Activated CD8-positive, alpha-beta T cell treated with anti-CD3 and anti-CD28 coated beads for 36 hours (primary cell): ENCODE data around the gene STK32C. TPM values are rescaled to one million over a fixed set of nuclear protein-coding genes. Genes with fewer than 3 reads are reported as not detected.
"Not testable (repeated sequence)": the region's sequence is repeated elsewhere in the genome, so short reads cannot be mapped to it uniquely, and the experiment has no call there.

Experiments used
- ATAC-seq: fragments of 200-7000 bp; cut with Tn5 transposase; one replicate; pipeline ENCODE4 v1.10.0; 2021; ENCODE audit warnings: mild to moderate bottlenecking, moderate library complexity
- CTCF ChIA-PET: fragments of 350-600 bp; sonication (Branson Sonifier 250); formaldehyde crosslinking; loops from one replicate; lab custom pipeline; 2021; ENCODE audit warnings: antibody characterized with exemption; lab: Charles Lee
- POLR2A ChIA-PET: fragments of 350-600 bp; sonication (Branson Sonifier 250); formaldehyde crosslinking; loops from one replicate; lab custom pipeline; 2021; ENCODE audit warnings: antibody characterized with exemption; lab: Charles Lee
- DNase-seq: peaks from one replicate; pipeline ENCODE4 v3.0.0-alpha.2; 2020
- H3K27ac Mint-ChIP-seq: one replicate; pipeline ENCODE4 v1.8.0; 2021; ENCODE audit warnings: mild to moderate bottlenecking, mixed read lengths
- H3K27me3 Mint-ChIP-seq: one replicate; pipeline ENCODE4 v1.8.0; 2021; ENCODE audit warnings: mixed read lengths
- H3K36me3 Mint-ChIP-seq: one replicate; pipeline ENCODE4 v1.8.0; 2021; ENCODE audit warnings: low read depth, mixed read lengths
- H3K4me1 Mint-ChIP-seq: one replicate; pipeline ENCODE4 v1.8.0; 2021; ENCODE audit warnings: low read depth, mixed read lengths
- H3K4me3 Mint-ChIP-seq: one replicate; pipeline ENCODE4 v1.8.0; 2021; ENCODE audit warnings: mild to moderate bottlenecking, moderate library complexity, mixed read lengths
- H3K9me3 Mint-ChIP-seq: one replicate; pipeline ENCODE4 v1.8.0; 2021; ENCODE audit warnings: mixed read lengths
- intact Hi-C: fragments of 100-400 bp; cut with micrococcal nuclease; formaldehyde crosslinking; loops from one replicate; pipeline ENCODE4 v1.10.0; 2022
- total RNA-seq, 2 experiments: library from RNA; stranded (reverse); gene quantifications; one replicate each; pipeline ENCODE4 v1.2.3, GENCODE V29; 2021
- TF ChIP-seq, protein P1 (sequence below): fragments of 200-600 bp; IDR thresholded peaks from one replicate; pipeline ENCODE4 v1.8.0; 2022; ENCODE audit warnings: antibody characterized with exemption, mild to moderate bottlenecking

The STK32C gene
- total RNA-seq, 2 experiments from 2014 or later = 29.3 to 31.4 TPM

DNA sequence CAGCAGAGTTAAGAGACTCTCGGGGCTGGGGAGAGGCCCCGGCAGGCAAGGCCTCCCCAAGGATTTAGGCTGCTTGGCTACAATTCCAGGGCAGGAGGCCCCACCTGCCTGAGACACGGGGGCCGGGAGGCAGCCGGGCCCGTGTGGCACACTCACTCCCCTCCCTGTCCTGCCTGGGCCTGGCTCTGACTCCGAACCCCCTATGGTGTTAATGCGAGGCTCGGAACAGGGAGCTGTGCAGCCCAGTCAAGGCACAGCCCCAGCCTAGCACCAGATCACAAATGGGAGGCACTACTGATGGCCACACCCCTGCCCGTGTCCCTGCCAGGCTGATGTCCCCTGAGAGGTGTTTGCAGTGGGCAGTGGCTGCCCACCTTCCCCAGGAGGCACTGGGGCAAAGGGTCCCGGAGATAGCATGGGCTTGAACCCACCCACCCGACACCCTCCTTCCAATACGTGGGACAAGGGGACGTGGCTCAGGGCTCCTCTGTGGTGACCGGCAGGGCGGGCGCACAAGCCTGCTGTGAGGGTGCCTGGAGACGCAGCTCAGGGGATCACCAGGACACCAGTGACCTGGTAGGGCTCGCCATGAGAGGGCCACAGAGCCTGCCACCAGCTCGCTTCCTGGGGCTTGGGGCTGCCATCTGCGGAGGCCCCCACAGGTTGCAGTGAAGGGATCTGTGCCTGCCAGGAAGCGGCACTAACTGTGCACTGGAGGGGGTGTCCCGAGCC lies 84.0 kb downstream of the STK32C start:
- Mint-ChIP-seq H3K27ac (no peak overlapping the region), H3K36me3 (peaks cover 6% of the 10 kb centered on the region), H3K4me3 (no peak overlapping the region), H3K4me1 (peaks cover 4% of the 10 kb centered on the region), H3K9me3 (peaks cover 1% of the 10 kb centered on the region), H3K27me3 (no peaks in the 10 kb centered on the region)
- TF ChIP-seq, protein P1, sequence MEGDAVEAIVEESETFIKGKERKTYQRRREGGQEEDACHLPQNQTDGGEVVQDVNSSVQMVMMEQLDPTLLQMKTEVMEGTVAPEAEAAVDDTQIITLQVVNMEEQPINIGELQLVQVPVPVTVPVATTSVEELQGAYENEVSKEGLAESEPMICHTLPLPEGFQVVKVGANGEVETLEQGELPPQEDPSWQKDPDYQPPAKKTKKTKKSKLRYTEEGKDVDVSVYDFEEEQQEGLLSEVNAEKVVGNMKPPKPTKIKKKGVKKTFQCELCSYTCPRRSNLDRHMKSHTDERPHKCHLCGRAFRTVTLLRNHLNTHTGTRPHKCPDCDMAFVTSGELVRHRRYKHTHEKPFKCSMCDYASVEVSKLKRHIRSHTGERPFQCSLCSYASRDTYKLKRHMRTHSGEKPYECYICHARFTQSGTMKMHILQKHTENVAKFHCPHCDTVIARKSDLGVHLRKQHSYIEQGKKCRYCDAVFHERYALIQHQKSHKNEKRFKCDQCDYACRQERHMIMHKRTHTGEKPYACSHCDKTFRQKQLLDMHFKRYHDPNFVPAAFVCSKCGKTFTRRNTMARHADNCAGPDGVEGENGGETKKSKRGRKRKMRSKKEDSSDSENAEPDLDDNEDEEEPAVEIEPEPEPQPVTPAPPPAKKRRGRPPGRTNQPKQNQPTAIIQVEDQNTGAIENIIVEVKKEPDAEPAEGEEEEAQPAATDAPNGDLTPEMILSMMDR = no peak
- ChIA-PET POLR2A (no interaction called here), CTCF (interaction anchor here (0.6 to 1.1 kb wide), 3 partner anchors 14 to 129 kb away, joined by 3 to 5 read pairs (median 3); no protein-coding TSS in a partner anchor)
- ATAC-seq = no peak
- DNase-seq = no peak
- intact Hi-C loops = loop anchor here (10.0 kb wide), 1 partner anchor 131 kb away; no protein-coding TSS in a partner anchor

DNA sequence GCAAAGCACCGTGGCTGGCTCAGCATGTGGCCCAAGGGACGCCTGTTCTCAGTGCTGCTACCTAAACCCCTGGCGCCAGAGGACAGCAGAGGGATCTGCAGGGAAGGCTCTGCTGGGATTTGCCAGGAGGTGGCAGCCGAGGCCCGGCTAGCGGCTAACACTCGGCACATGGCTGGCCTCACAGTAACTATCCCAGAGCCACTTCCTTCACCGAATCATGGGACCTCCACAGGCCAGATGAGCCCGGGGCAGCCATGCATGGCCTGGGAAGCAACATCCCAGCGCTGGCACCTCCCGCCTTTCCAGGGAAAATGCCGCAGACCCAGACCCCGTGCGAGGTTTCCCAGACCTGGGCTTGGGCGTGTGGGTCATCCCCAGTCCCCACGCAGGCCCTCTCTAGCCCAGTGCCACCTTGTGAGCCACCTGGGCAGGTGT lies 84.6 kb downstream of the STK32C start:
- ChIA-PET POLR2A (no interaction called here), CTCF (interaction anchor here (1.0 to 1.1 kb wide), 2 partner anchors 125 to 130 kb away, joined by 3 read pairs; no protein-coding TSS in a partner anchor)
- DNase-seq = peak; percentile 82
- peaks cover 9% of the 10 kb centered on the region for H3K36me3 Mint-ChIP-seq
- peaks cover 4% of the 10 kb centered on the region for H3K9me3 Mint-ChIP-seq
- peaks cover 4% of the 10 kb centered on the region for H3K4me1 Mint-ChIP-seq
- peak; percentile 98 for ATAC-seq
- H3K4me3 Mint-ChIP-seq = no peak overlapping the region
- no peaks in the 10 kb centered on the region for H3K27me3 Mint-ChIP-seq
- intact Hi-C loops = loop anchor here (10.0 kb wide), 1 partner anchor 132 kb away; no protein-coding TSS in a partner anchor
- TF ChIP-seq, protein P1 = peak; percentile 93
- H3K27ac Mint-ChIP-seq = no peak overlapping the region

DNA sequence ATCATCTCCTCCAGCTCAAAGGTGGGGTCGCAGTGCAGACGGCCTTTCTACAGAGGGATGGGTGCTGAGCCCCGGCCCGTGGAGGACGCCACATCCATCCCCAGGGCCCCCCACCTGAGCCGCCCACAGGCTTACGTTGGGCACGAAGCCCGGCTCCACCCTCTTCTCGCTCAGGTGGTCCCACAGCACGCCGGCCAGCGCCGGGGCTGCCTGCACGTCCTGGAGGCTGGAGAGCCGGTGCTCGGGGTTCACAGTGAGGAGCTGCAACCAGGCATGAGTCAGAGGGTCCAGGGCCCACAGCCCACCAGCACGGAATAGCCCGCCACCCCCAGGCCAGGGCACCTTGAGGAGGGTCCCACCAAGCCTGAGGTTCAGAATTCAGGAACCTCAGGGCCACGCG lies 85.0 kb downstream of the STK32C start:
- H3K9me3 Mint-ChIP-seq = peaks cover 5% of the 10 kb centered on the region
- CTCF ChIA-PET = interaction anchor here (1.0 kb wide), 1 partner anchor 130 kb away, joined by 3 read pairs; no protein-coding TSS in a partner anchor

DNA sequence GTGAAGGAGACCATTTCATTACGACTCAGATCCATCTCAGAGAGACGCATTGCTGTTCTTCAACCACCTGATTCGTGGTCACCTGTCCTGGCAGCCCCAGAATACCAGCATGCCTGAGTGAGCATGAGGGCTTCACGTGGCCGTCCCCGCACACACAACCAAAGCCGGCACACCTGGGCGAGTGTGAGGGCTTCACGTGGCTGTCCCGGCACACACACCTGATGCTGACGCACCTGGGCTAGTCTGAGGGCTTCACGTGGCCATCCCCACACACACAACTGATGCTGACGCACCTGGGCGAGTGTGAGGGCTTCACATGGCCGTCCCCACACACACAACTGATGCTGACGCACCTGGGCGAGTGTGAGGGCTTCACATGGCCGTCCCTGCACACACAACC lies 86.8 kb downstream of the STK32C start:
- H3K27me3 Mint-ChIP-seq, H3K4me3 Mint-ChIP-seq, ATAC-seq, POLR2A ChIA-PET, H3K4me1 Mint-ChIP-seq, H3K27ac Mint-ChIP-seq, CTCF ChIA-PET, DNase-seq: not testable (repeated sequence)
- Mint-ChIP-seq H3K9me3 (peaks cover 16% of the 10 kb centered on the region), H3K36me3 (peaks cover 25% of the 10 kb centered on the region)
- intact Hi-C loops = loop anchor here (10.0 kb wide), 1 partner anchor 134 kb away; no protein-coding TSS in a partner anchor

More for the DNA sequence above, 85.0 kb downstream of the STK32C start:
- intact Hi-C loops = loop anchor here (10.0 kb wide), 1 partner anchor 132 kb away; no protein-coding TSS in a partner anchor
- peaks cover 4% of the 10 kb centered on the region for H3K4me1 Mint-ChIP-seq
- DNase-seq (no peak), ATAC-seq (no peak)
- H3K4me3 Mint-ChIP-seq = no peak overlapping the region
- peaks cover 12% of the 10 kb centered on the region for H3K36me3 Mint-ChIP-seq
- H3K27me3 Mint-ChIP-seq = no peaks in the 10 kb centered on the region
- TF ChIP-seq, protein P1 = no peak
- no peak overlapping the region for H3K27ac Mint-ChIP-seq
- POLR2A ChIA-PET = no interaction called here

DNA sequence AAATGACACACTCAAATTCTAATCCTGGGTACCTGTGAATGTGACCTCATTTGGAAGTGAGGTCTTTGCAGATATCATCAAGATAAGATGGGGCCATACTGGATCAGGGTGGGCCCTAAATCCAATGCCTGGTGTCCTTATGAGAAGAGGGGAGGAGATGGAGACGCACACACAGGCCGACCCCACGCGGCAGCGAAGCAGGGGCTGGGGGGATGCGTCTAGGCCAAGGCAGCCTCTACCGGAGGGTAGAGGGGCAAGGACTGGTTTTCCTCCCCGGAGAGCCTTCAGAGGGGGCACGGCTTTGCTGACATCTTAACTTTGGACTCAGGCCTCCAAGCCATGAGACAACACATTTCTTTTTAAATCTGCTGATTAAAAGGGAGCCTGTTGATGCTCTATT lies 87.7 kb downstream of the STK32C start:
- DNase-seq (no peak), ATAC-seq (no peak)
- H3K36me3 Mint-ChIP-seq = peaks cover 32% of the 10 kb centered on the region
- H3K27me3 Mint-ChIP-seq = no peaks in the 10 kb centered on the region
- TF ChIP-seq, protein P1 = no peak
- H3K27ac Mint-ChIP-seq = no peak overlapping the region
- POLR2A ChIA-PET = no interaction called here
- peaks cover 4% of the 10 kb centered on the region for H3K4me1 Mint-ChIP-seq
- peaks cover 22% of the 10 kb centered on the region for H3K9me3 Mint-ChIP-seq
- intact Hi-C loops = loop anchor here (10.0 kb wide), 1 partner anchor 135 kb away; no protein-coding TSS in a partner anchor
- CTCF ChIA-PET = interaction anchor here (1.2 to 1.3 kb wide), 2 partner anchors 32 to 191 kb away, joined by 3 to 4 read pairs; no protein-coding TSS in a partner anchor
- no peak overlapping the region for H3K4me3 Mint-ChIP-seq
